Measurements from ENCODE around the gene THEM5.

THEM5 gene

GRCh38 chr1:151839457-151840403 is 13.8 kb downstream of the THEM5 start, which contains the start of gene C2CD4D:
TSS of gene C2CD4D (minus strand) at chr1:151839820. CDS start at chr1:151838989, 831 bp downstream.
- peak; percentile 28 for DNase-seq (ENCODE audit: low read depth, low spot score)

- no peak for DNase-seq (ENCODE audit: low read depth, low spot score)
Observed at GRCh38 chr1:151839082-151839412, 14.5 kb downstream of the THEM5 start.

DNA sequence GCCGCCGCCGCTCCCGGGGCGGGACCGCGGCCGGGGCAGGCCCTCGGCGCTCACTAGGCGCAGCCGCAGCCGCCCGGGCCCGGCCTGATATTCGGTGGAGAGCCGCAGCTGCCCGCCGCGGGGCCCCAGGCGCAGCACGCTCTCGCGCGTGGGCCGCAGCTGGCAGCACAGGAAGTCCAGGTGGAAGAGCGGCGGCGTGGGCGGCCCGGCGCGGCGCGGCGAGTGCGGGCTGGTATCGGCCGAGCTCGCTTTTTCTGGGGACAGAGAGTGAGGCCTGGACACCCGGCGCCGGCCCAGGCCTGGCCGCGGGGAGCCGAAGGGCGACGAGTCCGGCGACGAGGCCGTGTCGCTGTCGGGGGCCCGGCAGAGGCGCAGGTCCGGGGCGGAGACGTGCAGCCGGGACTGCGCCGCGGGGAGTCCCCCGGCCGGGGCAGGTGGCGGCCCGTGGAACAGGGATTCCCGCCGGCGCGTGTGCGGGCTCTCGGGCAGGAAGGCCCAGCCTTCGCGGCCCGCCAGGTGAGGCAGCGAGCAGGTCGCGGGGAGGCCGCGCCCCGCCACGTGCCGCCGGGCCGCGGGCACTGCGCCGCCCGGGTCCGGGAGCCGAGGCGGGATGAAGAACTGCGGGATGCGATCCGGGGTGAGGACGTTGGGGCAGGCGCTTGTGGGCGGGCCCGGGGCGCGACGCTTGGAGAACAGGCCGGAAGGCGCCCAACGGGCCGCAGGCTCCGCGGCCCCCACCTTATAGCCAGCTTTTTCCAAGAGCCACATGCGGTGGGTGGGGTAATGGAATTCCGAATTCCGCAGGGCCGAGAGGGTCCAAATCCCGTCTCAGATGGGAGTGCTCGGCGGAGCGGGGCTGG is 15.1 kb downstream of the THEM5 start:
- no peak for DNase-seq (ENCODE audit: low read depth, low spot score)

DNA sequence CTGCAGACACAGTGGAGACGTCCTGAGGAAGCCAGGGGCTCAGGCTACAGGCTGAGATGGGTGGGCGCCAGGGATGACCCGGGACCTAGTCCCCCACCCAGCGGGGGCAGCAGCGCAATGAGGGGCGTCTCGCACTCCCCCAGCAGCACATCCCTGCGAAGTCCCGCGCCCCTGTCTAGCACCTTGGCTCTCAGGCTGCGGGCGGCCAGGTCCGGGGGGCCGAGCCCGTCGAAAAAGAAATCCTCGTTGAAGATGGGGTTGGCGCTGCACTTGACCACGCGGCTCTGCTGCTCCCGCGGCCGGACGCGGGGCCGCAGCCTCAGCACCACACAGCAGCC is 15.7 kb downstream of the THEM5 start:
- DNase-seq (ENCODE audit: low read depth, low spot score), result no peak

GRCh38 chr1:151837197-151837596 is 16.3 kb downstream of the THEM5 start:
- DNase-seq (ENCODE audit: low read depth, low spot score), result no peak

DNA sequence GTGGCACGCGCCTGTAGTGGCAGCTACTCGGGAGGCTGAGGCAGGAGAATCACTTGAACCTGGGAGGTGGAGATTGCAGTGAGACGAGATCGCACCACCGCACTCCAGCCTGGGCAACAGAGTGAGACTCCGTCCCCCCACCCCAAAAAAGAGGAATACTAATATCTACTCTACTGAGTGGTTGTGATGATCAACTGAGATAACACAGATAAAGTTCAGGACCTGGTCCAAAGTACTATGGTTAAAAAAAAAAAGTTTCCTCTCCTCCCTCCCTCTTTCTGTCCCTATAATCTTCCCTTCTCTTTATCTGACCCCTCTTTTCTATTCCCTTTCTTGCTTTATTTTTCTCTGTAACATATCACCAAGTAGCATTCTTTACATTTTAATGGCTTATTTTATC is 17.9 kb downstream of the THEM5 start:
- DNase-seq (ENCODE audit: low read depth, low spot score), result no peak

GRCh38 chr1:151834239-151834638 is 19.3 kb downstream of the THEM5 start:
- DNase-seq (ENCODE audit: low read depth, low spot score), result no peak

- DNase-seq (ENCODE audit: low read depth, low spot score), result no peak
Observed at GRCh38 chr1:151833172-151833900, 20.2 kb downstream of the THEM5 start.

- no peak for DNase-seq (ENCODE audit: low read depth, low spot score)
Observed at GRCh38 chr1:151832318-151832980, 21.1 kb downstream of the THEM5 start.

DNA sequence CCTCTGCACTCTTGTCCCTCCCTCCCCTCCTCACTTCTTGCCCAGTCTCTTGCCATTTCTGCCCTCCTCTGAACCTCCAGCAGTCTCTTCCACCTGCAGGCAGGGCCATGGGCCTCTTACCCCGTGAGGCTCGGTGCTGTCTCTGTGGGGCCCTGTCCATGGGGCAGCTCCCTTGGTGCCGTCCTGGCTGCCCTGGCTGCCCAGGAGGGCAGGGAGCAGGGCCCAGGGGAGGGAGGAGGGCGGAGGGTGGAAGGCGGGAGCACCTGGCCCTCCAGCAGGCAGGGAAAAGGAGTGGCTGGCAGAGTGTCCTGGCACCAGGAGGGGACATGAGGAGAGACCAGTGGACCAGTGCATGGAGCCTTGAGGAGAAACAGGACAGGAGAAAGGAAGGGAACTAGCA is 21.9 kb downstream of the THEM5 start, which contains the start of gene RORC:
RORC (minus strand) TSS at position 198 of the 400 bp plus-strand sequence; CDS start at position 160, 38 bp downstream.
- DNase-seq (ENCODE audit: low read depth, low spot score), result no peak

GRCh38 chr1:151831256-151831591 is 22.3 kb downstream of the THEM5 start:
- no peak for DNase-seq (ENCODE audit: low read depth, low spot score)

DNA sequence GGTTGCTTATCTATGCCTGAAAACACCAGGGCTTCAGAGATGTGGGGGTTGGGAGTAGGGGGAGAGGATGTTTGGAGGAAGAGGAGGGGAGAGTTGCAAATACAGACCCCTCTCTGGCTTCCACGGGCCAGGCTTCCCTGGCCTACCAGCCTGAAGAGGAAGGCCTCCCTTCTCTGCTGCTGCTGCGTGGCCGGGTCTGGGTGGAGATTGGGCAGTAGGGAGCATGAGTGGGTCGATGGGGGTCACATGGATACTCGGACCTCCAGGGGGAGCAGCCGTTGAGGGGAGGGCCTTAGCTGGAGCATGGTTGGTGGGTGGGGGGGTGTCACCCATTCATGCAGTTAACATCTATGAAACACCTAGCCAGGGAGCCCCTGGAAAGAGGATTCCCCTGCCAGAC is 23.5 kb downstream of the THEM5 start:
- DNase-seq (ENCODE audit: low read depth, low spot score), result no peak

- DNase-seq (ENCODE audit: low read depth, low spot score), result no peak
Observed at GRCh38 chr1:151829352-151830046, 24.0 kb downstream of the THEM5 start.

DNA sequence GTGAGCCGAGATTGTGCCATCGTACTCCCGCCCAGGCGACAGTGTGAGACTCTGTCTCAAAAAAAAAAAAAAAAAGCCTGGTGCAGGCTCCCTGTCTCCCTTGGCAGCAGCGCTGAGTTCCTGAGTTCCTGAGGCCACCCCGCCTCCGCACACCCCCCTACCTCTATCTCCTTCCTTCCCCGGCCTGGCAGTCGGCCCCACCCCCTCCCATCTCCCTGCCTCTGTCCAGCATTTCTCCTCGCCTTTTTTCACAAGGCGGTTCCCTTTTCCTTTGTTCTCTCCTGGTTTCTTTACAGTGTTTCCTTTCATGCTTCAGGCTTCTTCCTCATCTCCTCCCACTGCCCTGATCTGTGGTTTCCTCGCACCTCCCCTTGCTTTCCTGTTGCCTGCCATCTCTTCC is 24.6 kb downstream of the THEM5 start:
- DNase-seq (ENCODE audit: low read depth, low spot score), result no peak

- no peak for DNase-seq (ENCODE audit: low read depth, low spot score)
Observed at GRCh38 chr1:151827853-151828252, 25.7 kb downstream of the THEM5 start.

GRCh38 chr1:151825751-151826660 is 27.5 kb downstream of the THEM5 start:
- DNase-seq (ENCODE audit: low read depth, low spot score), result no peak

DNA sequence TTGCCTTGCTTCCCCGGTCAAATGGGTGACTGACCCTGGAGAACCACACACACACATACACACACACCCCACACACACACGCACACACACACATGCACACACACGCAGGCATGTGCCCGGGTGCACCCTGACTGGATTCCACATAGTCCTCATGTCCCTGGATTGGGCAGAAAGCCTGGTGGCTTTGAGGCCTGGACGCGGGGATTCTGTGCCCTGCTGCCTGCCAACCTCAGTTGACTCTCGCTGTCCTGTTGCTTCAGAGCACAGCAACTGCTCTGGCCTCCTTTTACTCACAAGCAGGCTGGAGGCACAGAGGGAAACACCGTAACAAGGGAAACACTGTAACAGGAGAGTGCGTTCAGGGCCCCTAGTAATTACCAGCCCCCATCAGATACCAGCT is 28.3 kb downstream of the THEM5 start:
- no peak for DNase-seq (ENCODE audit: low read depth, low spot score)

DNA sequence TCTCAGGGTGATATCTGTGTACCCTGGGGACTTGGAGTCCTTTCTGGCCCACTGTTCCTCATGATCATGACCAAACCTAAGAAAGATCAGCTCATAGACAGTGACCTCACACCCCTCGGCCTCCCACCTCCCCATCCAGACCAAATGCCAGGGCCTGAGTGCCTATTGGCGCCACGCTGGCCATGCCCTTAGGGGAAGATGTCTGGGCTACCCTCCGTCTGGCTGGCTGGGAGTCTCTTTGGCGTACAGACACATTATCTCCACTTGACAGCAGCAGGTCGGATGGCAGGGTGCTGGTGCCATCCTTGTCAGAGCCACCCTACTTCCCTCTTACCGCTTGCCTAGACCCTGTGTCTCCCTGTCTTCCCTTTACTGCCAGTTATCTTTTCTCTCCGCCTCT is 30.3 kb downstream of the THEM5 start:
- DNase-seq (ENCODE audit: low read depth, low spot score), result no peak

- no peak for DNase-seq (ENCODE audit: low read depth, low spot score)
Observed at GRCh38 chr1:151822404-151822803, 31.1 kb downstream of the THEM5 start.

- DNase-seq (ENCODE audit: low read depth, low spot score), result no peak
Observed at GRCh38 chr1:151820940-151821339, 32.6 kb downstream of the THEM5 start.
